ENCODE results near the gene TRMT6.

Gene TRMT6

DNA sequence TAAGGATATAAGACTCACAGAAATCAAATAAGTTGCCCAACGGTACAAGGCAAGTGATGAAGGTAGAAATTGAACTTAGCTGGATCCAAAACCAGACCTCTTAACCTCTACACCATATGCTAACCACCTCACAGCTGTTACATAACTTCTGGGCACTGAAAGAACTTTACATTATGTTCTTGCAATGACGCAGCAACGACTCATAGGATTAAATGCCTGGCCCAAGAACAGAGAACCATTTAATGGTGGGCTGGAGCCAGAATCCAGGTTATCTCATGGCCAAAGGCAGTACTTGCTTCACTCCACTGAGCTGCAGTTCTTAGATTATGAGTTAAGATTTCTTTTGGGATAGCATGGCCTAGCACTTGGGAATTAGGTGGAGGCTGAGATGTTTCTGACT is 4.4 kb downstream of the TRMT6 start:
- no peak overlapping the region for H3K27ac ChIP-seq (ENCODE audit: low read length)
- peaks cover 57% of the 10 kb centered on the region for H3K36me3 ChIP-seq (ENCODE audit: control insufficient read depth, low read depth, low read length)
- H3K27me3 ChIP-seq (ENCODE audit: control insufficient read depth, insufficient read depth, low read length): no peaks in the 10 kb centered on the region
- H3K9ac ChIP-seq (ENCODE audit: low read length): no peak overlapping the region
- no peak overlapping the region for H3K4me3 ChIP-seq (ENCODE audit: low read length)
- H3K9me3 ChIP-seq (ENCODE audit: control insufficient read depth, low read depth, low read length): no peaks in the 10 kb centered on the region
- H3K4me1 ChIP-seq (ENCODE audit: control insufficient read depth, low read depth, low read length): no peaks in the 10 kb centered on the region

- no peaks in the 10 kb centered on the region for H3K27me3 ChIP-seq (ENCODE audit: control insufficient read depth, insufficient read depth, low read length)
- no peak overlapping the region for H3K27ac ChIP-seq (ENCODE audit: low read length)
- no peaks in the 10 kb centered on the region for H3K9me3 ChIP-seq (ENCODE audit: control insufficient read depth, low read depth, low read length)
- no peak overlapping the region for H3K4me3 ChIP-seq (ENCODE audit: low read length)
- peaks cover 53% of the 10 kb centered on the region for H3K36me3 ChIP-seq (ENCODE audit: control insufficient read depth, low read depth, low read length)
- H3K9ac ChIP-seq (ENCODE audit: low read length): no peak overlapping the region
- no peaks in the 10 kb centered on the region for H3K4me1 ChIP-seq (ENCODE audit: control insufficient read depth, low read depth, low read length)
Observed at GRCh38 chr20:5938456-5939029, 11.8 kb downstream of the TRMT6 start.

GRCh38 chr20:5936238-5936637 is 14.1 kb downstream of the TRMT6 start:
- no peaks in the 10 kb centered on the region for H3K27me3 ChIP-seq (ENCODE audit: control insufficient read depth, insufficient read depth, low read length)
- no peak overlapping the region for H3K27ac ChIP-seq (ENCODE audit: low read length)
- H3K4me1 ChIP-seq (ENCODE audit: control insufficient read depth, low read depth, low read length): no peaks in the 10 kb centered on the region
- H3K4me3 ChIP-seq (ENCODE audit: low read length): no peak overlapping the region
- peaks cover 30% of the 10 kb centered on the region for H3K36me3 ChIP-seq (ENCODE audit: control insufficient read depth, low read depth, low read length)
- no peaks in the 10 kb centered on the region for H3K9me3 ChIP-seq (ENCODE audit: control insufficient read depth, low read depth, low read length)
- no peak overlapping the region for H3K9ac ChIP-seq (ENCODE audit: low read length)

DNA sequence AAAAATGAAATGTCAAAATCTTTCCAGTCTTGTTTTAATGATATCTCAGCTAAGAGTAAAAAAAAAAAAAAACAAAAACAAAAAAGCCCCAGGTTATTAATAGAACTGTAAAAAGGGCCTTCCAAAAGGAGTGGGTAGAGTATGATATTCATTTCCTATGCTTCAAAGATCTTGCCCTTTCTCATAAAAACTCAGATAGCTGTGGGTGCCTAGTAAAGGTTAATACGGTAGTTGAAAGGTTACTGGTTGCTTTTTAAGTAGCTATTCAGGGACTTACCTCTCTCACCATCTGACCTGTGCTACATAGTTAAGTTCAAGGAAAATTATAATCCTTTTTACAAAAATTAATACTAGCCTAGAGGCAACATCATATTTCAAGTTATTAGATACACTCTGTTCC is 14.9 kb downstream of the TRMT6 start:
- H3K9ac ChIP-seq (ENCODE audit: low read length): no peak overlapping the region

GRCh38 chr20:5933802-5934436 is 16.4 kb downstream of the TRMT6 start:
- Histone ChIP-seq H3K9ac (ENCODE audit: low read length) (no peak overlapping the region), H3K27ac (ENCODE audit: low read length) (no peak overlapping the region), H3K27me3 (ENCODE audit: control insufficient read depth, insufficient read depth, low read length) (no peaks in the 10 kb centered on the region), H3K4me3 (ENCODE audit: low read length) (no peak overlapping the region), H3K36me3 (ENCODE audit: control insufficient read depth, low read depth, low read length) (peaks cover 12% of the 10 kb centered on the region), H3K4me1 (ENCODE audit: control insufficient read depth, low read depth, low read length) (no peaks in the 10 kb centered on the region), H3K9me3 (ENCODE audit: control insufficient read depth, low read depth, low read length) (no peaks in the 10 kb centered on the region)

More for the DNA sequence above, 14.9 kb downstream of the TRMT6 start:
- Histone ChIP-seq H3K27ac (ENCODE audit: low read length) (no peak overlapping the region), H3K36me3 (ENCODE audit: control insufficient read depth, low read depth, low read length) (peaks cover 22% of the 10 kb centered on the region), H3K9me3 (ENCODE audit: control insufficient read depth, low read depth, low read length) (no peaks in the 10 kb centered on the region), H3K4me3 (ENCODE audit: low read length) (no peak overlapping the region), H3K27me3 (ENCODE audit: control insufficient read depth, insufficient read depth, low read length) (no peaks in the 10 kb centered on the region), H3K4me1 (ENCODE audit: control insufficient read depth, low read depth, low read length) (no peaks in the 10 kb centered on the region)

DNA sequence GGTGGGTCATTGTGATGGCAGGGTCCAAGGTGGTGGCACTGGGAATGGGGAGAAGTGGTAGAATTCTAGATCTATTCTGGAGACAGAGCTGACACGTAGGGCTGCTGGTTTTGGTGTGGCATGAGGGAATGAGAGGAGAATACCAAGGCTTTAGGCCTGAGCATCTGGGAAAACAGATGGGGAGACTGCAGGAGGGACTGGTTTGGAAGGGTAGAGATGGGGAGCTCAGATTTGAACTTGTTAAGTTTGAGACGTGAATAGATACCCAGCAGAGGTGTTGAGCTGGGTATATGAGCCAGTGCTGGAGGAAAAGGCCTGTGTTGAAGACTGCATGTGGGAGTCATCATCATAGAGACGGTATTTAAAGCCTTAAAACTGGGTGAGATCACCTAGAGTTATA is 17.5 kb downstream of the TRMT6 start:
- no peaks in the 10 kb centered on the region for H3K27me3 ChIP-seq (ENCODE audit: control insufficient read depth, insufficient read depth, low read length)
- no peak overlapping the region for H3K9ac ChIP-seq (ENCODE audit: low read length)
- peaks cover under 1% of the 10 kb centered on the region for H3K36me3 ChIP-seq (ENCODE audit: control insufficient read depth, low read depth, low read length)
- no peak overlapping the region for H3K4me3 ChIP-seq (ENCODE audit: low read length)
- H3K9me3 ChIP-seq (ENCODE audit: control insufficient read depth, low read depth, low read length): no peaks in the 10 kb centered on the region
- no peak overlapping the region for H3K27ac ChIP-seq (ENCODE audit: low read length)
- no peaks in the 10 kb centered on the region for H3K4me1 ChIP-seq (ENCODE audit: control insufficient read depth, low read depth, low read length)

- Histone ChIP-seq H3K4me1 (ENCODE audit: control insufficient read depth, low read depth, low read length) (no peaks in the 10 kb centered on the region), H3K36me3 (ENCODE audit: control insufficient read depth, low read depth, low read length) (no peaks in the 10 kb centered on the region)
Observed at GRCh38 chr20:5931411-5931810, 18.9 kb downstream of the TRMT6 start.

GRCh38 chr20:5928836-5929715 is 21.3 kb downstream of the TRMT6 start:
- Histone ChIP-seq H3K27ac (ENCODE audit: low read length) (no peak overlapping the region), H3K9ac (ENCODE audit: low read length) (no peak overlapping the region), H3K4me3 (ENCODE audit: low read length) (no peak overlapping the region), H3K9me3 (ENCODE audit: control insufficient read depth, low read depth, low read length) (no peaks in the 10 kb centered on the region), H3K36me3 (ENCODE audit: control insufficient read depth, low read depth, low read length) (no peaks in the 10 kb centered on the region), H3K27me3 (ENCODE audit: control insufficient read depth, insufficient read depth, low read length) (no peaks in the 10 kb centered on the region), H3K4me1 (ENCODE audit: control insufficient read depth, low read depth, low read length) (no peaks in the 10 kb centered on the region)

More at GRCh38 chr20:5931411-5931810, 18.9 kb downstream of the TRMT6 start:
- Histone ChIP-seq H3K27me3 (ENCODE audit: control insufficient read depth, insufficient read depth, low read length) (no peaks in the 10 kb centered on the region), H3K4me3 (ENCODE audit: low read length) (no peak overlapping the region), H3K27ac (ENCODE audit: low read length) (no peak overlapping the region), H3K9me3 (ENCODE audit: control insufficient read depth, low read depth, low read length) (no peaks in the 10 kb centered on the region), H3K9ac (ENCODE audit: low read length) (no peak overlapping the region)

- Histone ChIP-seq H3K4me1 (ENCODE audit: control insufficient read depth, low read depth, low read length) (no peaks in the 10 kb centered on the region), H3K4me3 (ENCODE audit: low read length) (no peak overlapping the region), H3K27me3 (ENCODE audit: control insufficient read depth, insufficient read depth, low read length) (no peaks in the 10 kb centered on the region), H3K9me3 (ENCODE audit: control insufficient read depth, low read depth, low read length) (no peaks in the 10 kb centered on the region), H3K36me3 (ENCODE audit: control insufficient read depth, low read depth, low read length) (no peaks in the 10 kb centered on the region), H3K9ac (ENCODE audit: low read length) (no peak overlapping the region), H3K27ac (ENCODE audit: low read length) (no peak overlapping the region)
Observed at GRCh38 chr20:5927749-5928462, 22.4 kb downstream of the TRMT6 start.

- H3K27me3 ChIP-seq (ENCODE audit: control insufficient read depth, insufficient read depth, low read length): no peaks in the 10 kb centered on the region
- H3K4me3 ChIP-seq (ENCODE audit: low read length): no peak overlapping the region
- H3K9ac ChIP-seq (ENCODE audit: low read length): no peak overlapping the region
- H3K36me3 ChIP-seq (ENCODE audit: control insufficient read depth, low read depth, low read length): no peaks in the 10 kb centered on the region
- no peaks in the 10 kb centered on the region for H3K9me3 ChIP-seq (ENCODE audit: control insufficient read depth, low read depth, low read length)
- H3K27ac ChIP-seq (ENCODE audit: low read length): no peak overlapping the region
- H3K4me1 ChIP-seq (ENCODE audit: control insufficient read depth, low read depth, low read length): no peaks in the 10 kb centered on the region
Observed at GRCh38 chr20:5925551-5925950, 24.8 kb downstream of the TRMT6 start.

DNA sequence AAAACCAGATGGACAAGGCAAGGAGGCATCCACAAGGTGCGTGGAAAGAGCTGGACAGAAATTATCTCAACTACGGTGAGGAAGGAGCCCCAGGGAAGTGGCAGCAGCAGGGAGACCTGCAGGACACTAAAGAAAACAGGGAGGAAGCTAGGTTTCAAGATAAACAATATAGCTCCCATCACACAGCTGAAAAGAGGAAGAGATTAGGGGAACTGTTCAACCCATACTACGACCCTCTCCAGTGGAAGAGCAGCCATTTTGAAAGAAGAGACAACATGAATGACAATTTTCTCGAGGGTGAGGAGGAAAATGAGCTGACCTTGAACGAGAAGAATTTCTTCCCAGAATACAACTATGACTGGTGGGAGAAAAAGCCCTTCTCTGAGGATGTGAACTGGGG is 26.8 kb downstream of the TRMT6 start:
- Histone ChIP-seq H3K4me1 (ENCODE audit: control insufficient read depth, low read depth, low read length) (peaks cover 3% of the 10 kb centered on the region), H3K36me3 (ENCODE audit: control insufficient read depth, low read depth, low read length) (no peaks in the 10 kb centered on the region), H3K9me3 (ENCODE audit: control insufficient read depth, low read depth, low read length) (no peaks in the 10 kb centered on the region)

More for the DNA sequence above, 26.8 kb downstream of the TRMT6 start:
- H3K27me3 ChIP-seq (ENCODE audit: control insufficient read depth, insufficient read depth, low read length): no peaks in the 10 kb centered on the region
- H3K4me3 ChIP-seq (ENCODE audit: low read length): no peak overlapping the region
- H3K9ac ChIP-seq (ENCODE audit: low read length): no peak overlapping the region
- no peak overlapping the region for H3K27ac ChIP-seq (ENCODE audit: low read length)
